Right lobe of liver (tissue), 6 donors: ENCODE measurements around the gene TRAPPC3L. TPM values are rescaled to one million over a fixed set of nuclear protein-coding genes. Genes with fewer than 3 reads are reported as not detected.

Experiments
- ATAC-seq, 4 donors: fragments of 200-7000 bp; cut with Tn5 transposase; one replicate each; pipeline ENCODE4 v1.9.1; 2020; ENCODE audit warnings: mild to moderate bottlenecking in 4 of 4, moderate library complexity in 4 of 4
- DNase-seq, 3 donors: peaks; one replicate each; pipeline ENCODE4 v3.0.0-alpha.2; 2020
- H3K27ac ChIP-seq, 3 donors: fragments of 200-600 bp; one replicate each; pipeline ENCODE4 v1.8.0; 2022
- H3K27me3 ChIP-seq, 2 donors: fragments of 200-600 bp; one replicate each; pipeline ENCODE4 v1.8.0; 2022
- H3K36me3 ChIP-seq, 4 donors: fragments of 200-600 bp; sonication (generic) in 1 of 4; one replicate each; pipeline versions ENCODE4 v1.5.1 to v1.8.0; 2017 to 2022; ENCODE audit warnings: control low read depth in 1 of 4
- H3K4me1 ChIP-seq, 4 donors: fragments of 200-600 bp; sonication (generic) in 1 of 4; one replicate each; pipeline versions ENCODE4 v1.5.1 to v1.8.0; 2017 to 2022; ENCODE audit warnings: control low read depth in 1 of 4
- H3K4me3 ChIP-seq, 3 donors: fragments of 200-600 bp; one replicate each; pipeline ENCODE4 v1.8.0; 2022
- H3K9me3 ChIP-seq, 4 donors: fragments of 200-600 bp; sonication (generic) in 1 of 4; one replicate each; pipeline versions ENCODE4 v1.5.1 to v1.8.0; 2017 to 2022; ENCODE audit warnings: control low read depth in 1 of 4
- CTCF ChIP-seq, 4 donors: fragments of 200-600 bp in 3 of 4; fragments of 450-650 bp in 1 of 4; IDR thresholded peaks; one replicate each; pipeline versions ENCODE4 v1.5.1 to v1.8.0; 2016 to 2022; ENCODE audit warnings: antibody characterized with exemption in 4 of 4, mild to moderate bottlenecking in 2 of 4
- POLR2A ChIP-seq: fragments of 450-650 bp; IDR thresholded peaks from one replicate; pipeline ENCODE4 v1.6.1; 2017; ENCODE audit warnings: antibody characterized with exemption, mild to moderate bottlenecking
- WGBS: methylation state at CpG from one replicate; pipeline ENCODE4 v1.1.6; 2018; ENCODE audit warnings: low coverage, low lambda C conversion rate; ENCODE audit not compliant: insufficient coverage; ENCODE audit errors: missing lambda C conversion rate; 5-methylcytosine and 5-hydroxymethylcytosine counted together
- intact Hi-C, 2 donors: fragments of 100-400 bp; cut with DNase I; formaldehyde crosslinking; loops; one replicate each; pipeline versions ENCODE4 v1.11.2 to v1.14.1; 2022
- total RNA-seq, 6 experiments: library from RNA; depleted of rRNA in 2 of 6; stranded (reverse); fragments of >200 nt in 2 of 6; fragmentation: NEBNext Ultra II Directional in 3 of 6; extraction: Animal tissue kit (Norgen Biotek cat#: 25700) in 3 of 6; gene quantifications; one replicate each; pipeline versions ENCODE4 v1.1.0 to v1.2.4, GENCODE V29; 2016 to 2023
- donor health status: DM: no; HTN: yes; CAD: no.
- donor health status: DM: no; HTN: no; CAD: no.
- donor health status: DM: no; HTN: no; CAD: no.
- donor health status: DM: no; HTN: yes; CAD: no.
- donor health status: DM: no; HTN: yes; CAD: no.

The TRAPPC3L gene
- total RNA-seq, 6 experiments from 2014 or later = 0.12 to 0.17 TPM; not detected in 4

GRCh38 chr6:116467514-116467913 lies 78.0 kb downstream of the TRAPPC3L start:
- TF ChIP-seq POLR2A = no peak
- no peak for TF ChIP-seq CTCF (IDR thresholded peaks at IDR 0.05)
- intact Hi-C loops = no loop called here
- ATAC-seq (no peak), DNase-seq (no peak)
- peaks cover 0 to under 1% (median 0%) of the 10 kb centered on the region in 4 donors for H3K4me1 ChIP-seq
- H3K9me3 ChIP-seq = no peaks in the 10 kb centered on the region
- no peaks in the 10 kb centered on the region for H3K27me3 ChIP-seq
- no peak overlapping the region for H3K4me3 ChIP-seq
- H3K27ac ChIP-seq = no peak overlapping the region
- H3K36me3 ChIP-seq = no peaks in the 10 kb centered on the region

GRCh38 chr6:116467096-116467495 lies 78.4 kb downstream of the TRAPPC3L start:
- Histone ChIP-seq H3K27me3 (no peaks in the 10 kb centered on the region), H3K36me3 (no peaks in the 10 kb centered on the region), H3K27ac (no peak overlapping the region), H3K9me3 (no peaks in the 10 kb centered on the region), H3K4me1 (peaks cover 0 to 4% (median 1%) of the 10 kb centered on the region in 4 donors), H3K4me3 (no peak overlapping the region)
- WGBS = 100% methylated on average over 1 of the region's 1 CpG
- TF ChIP-seq CTCF (IDR thresholded peaks at IDR 0.05) (no peak), POLR2A (no peak)
- ATAC-seq (peak in 1 of 4 donors; percentile 18), DNase-seq (no peak)
- intact Hi-C loops = no loop called here

GRCh38 chr6:116465246-116465645 lies 80.2 kb downstream of the TRAPPC3L start:
- Histone ChIP-seq H3K27ac (peak overlapping the region in 1 of 3 donors; percentile 58), H3K36me3 (no peaks in the 10 kb centered on the region), H3K27me3 (no peaks in the 10 kb centered on the region), H3K4me1 (peaks cover 0 to 8% (median 2%) of the 10 kb centered on the region in 4 donors), H3K9me3 (no peaks in the 10 kb centered on the region), H3K4me3 (no peak overlapping the region)
- TF ChIP-seq CTCF (IDR thresholded peaks at IDR 0.05) (no peak), POLR2A (no peak)
- intact Hi-C loops = no loop called here
- WGBS = 27% methylated on average over 5 of the region's 5 CpGs
- DNase-seq = no peak
- ATAC-seq = peak; percentile 25 to 50 (median 42)

- peaks cover 0 to 8% (median 2%) of the 10 kb centered on the region in 4 donors for H3K4me1 ChIP-seq
- H3K27me3 ChIP-seq = no peaks in the 10 kb centered on the region
- ATAC-seq (no peak), DNase-seq (no peak)
- no peak overlapping the region for H3K4me3 ChIP-seq
- intact Hi-C loops = no loop called here
- no peak overlapping the region for H3K27ac ChIP-seq
- no peaks in the 10 kb centered on the region for H3K9me3 ChIP-seq
- TF ChIP-seq CTCF (IDR thresholded peaks at IDR 0.05) = no peak
- no peak for TF ChIP-seq POLR2A
- H3K36me3 ChIP-seq = no peaks in the 10 kb centered on the region
- WGBS = 48% methylated on average over 4 of the region's 4 CpGs
Observed at GRCh38 chr6:116463301-116463700, 82.2 kb downstream of the TRAPPC3L start.
